ENCODE data around the gene GATA6. TPM values are rescaled to one million over a fixed set of nuclear protein-coding genes. Genes with fewer than 3 reads are reported as not detected.
A peak's percentile ranks its signal among the peaks of the same experiment; 100 is the strongest.

The GATA6 gene
- total RNA-seq, 1 donor from 2014 or later = 0.08 TPM

GRCh38 chr18:22166069-22166950 is 3.1 kb upstream of the GATA6 start:
- no peak for DNase-seq (ENCODE audit: low read depth)

GRCh38 chr18:22167091-22167470 is 2.3 kb upstream of the GATA6 start:
- DNase-seq (ENCODE audit: low read depth) = no peak

GRCh38 chr18:22167471-22168241 is 1.7 kb upstream of the GATA6 start:
- DNase-seq (ENCODE audit: low read depth) = no peak

- no peak for DNase-seq (ENCODE audit: low read depth)
These were observed 948 bp upstream of the GATA6 start for GRCh38 chr18:22168360-22168921.

- DNase-seq (ENCODE audit: low read depth) = peak; percentile 11
These were observed 566 bp downstream of the GATA6 start for GRCh38 chr18:22169889-22170420.

GRCh38 chr18:22170421-22171257 is 1.2 kb downstream of the GATA6 start:
- DNase-seq (ENCODE audit: low read depth) = peak; percentile 29

GRCh38 chr18:22171258-22172119 is 2.1 kb downstream of the GATA6 start:
- DNase-seq (ENCODE audit: low read depth) = no peak

GRCh38 chr18:22172120-22172582 is 2.8 kb downstream of the GATA6 start:
- no peak for DNase-seq (ENCODE audit: low read depth)

GRCh38 chr18:22172594-22173049 is 3.2 kb downstream of the GATA6 start:
- DNase-seq (ENCODE audit: low read depth) = no peak

GRCh38 chr18:22173221-22173927 is 4.0 kb downstream of the GATA6 start:
- DNase-seq (ENCODE audit: low read depth) = no peak

GRCh38 chr18:22173928-22174301 is 4.5 kb downstream of the GATA6 start:
- no peak for DNase-seq (ENCODE audit: low read depth)

- no peak for DNase-seq (ENCODE audit: low read depth)
These were observed 5.2 kb downstream of the GATA6 start for GRCh38 chr18:22174341-22175145.

- DNase-seq (ENCODE audit: low read depth) = no peak
These were observed 6.0 kb downstream of the GATA6 start for GRCh38 chr18:22175346-22175745.

- no peak for DNase-seq (ENCODE audit: low read depth)
These were observed 7.3 kb downstream of the GATA6 start for GRCh38 chr18:22176420-22177326.

- no peak for DNase-seq (ENCODE audit: low read depth)
These were observed 8.0 kb downstream of the GATA6 start for GRCh38 chr18:22177327-22177871.

- no peak for DNase-seq (ENCODE audit: low read depth)
These were observed 9.8 kb downstream of the GATA6 start for GRCh38 chr18:22179174-22179573.

- no peak for DNase-seq (ENCODE audit: low read depth)
These were observed 10.2 kb downstream of the GATA6 start for GRCh38 chr18:22179631-22180030.
